HEK293 (cell line): ENCODE results near the gene TMC5.
A peak's percentile ranks its signal among the peaks of the same experiment; 100 is the strongest.

Experiments used
- KLF7 ChIP-seq: fragments of 450-650 bp; formaldehyde crosslinking; IDR thresholded peaks from 2 replicates; pipeline ENCODE4 v1.5.1; 2016; ENCODE audit warnings: missing biosample characterization, missing genetic modification characterization, borderline replicate concordance
- MYNN ChIP-seq: fragments of 450-650 bp; formaldehyde crosslinking; IDR thresholded peaks from 2 replicates; pipeline ENCODE4 v1.5.1; 2016; ENCODE audit warnings: missing biosample characterization, missing genetic modification characterization, borderline replicate concordance
- RBAK ChIP-seq: fragments of 450-650 bp; formaldehyde crosslinking; IDR thresholded peaks from 2 replicates; pipeline ENCODE4 v1.5.1; 2016; ENCODE audit warnings: missing biosample characterization, missing genetic modification characterization
- REPIN1 ChIP-seq: fragments of 450-650 bp; formaldehyde crosslinking; IDR thresholded peaks from 2 replicates; pipeline ENCODE4 v1.5.1; 2017; ENCODE audit warnings: missing biosample characterization, missing genetic modification characterization, low read depth
- YY2 ChIP-seq: fragments of 450-650 bp; formaldehyde crosslinking; IDR thresholded peaks from 2 replicates; pipeline ENCODE4 v1.5.1; 2016; ENCODE audit warnings: missing biosample characterization, missing genetic modification characterization
- ZBTB17 ChIP-seq: fragments of 450-650 bp; formaldehyde crosslinking; IDR thresholded peaks from 2 replicates; pipeline ENCODE4 v1.5.1; 2016; ENCODE audit warnings: missing biosample characterization, missing genetic modification characterization
- ZBTB48 ChIP-seq: fragments of 450-650 bp; formaldehyde crosslinking; IDR thresholded peaks from 2 replicates; pipeline ENCODE4 v1.5.1; 2016; ENCODE audit warnings: missing biosample characterization, missing genetic modification characterization
- ZFP37 ChIP-seq: fragments of 450-650 bp; formaldehyde crosslinking; IDR thresholded peaks from 2 replicates; pipeline ENCODE4 v1.5.1; 2016; ENCODE audit warnings: missing biosample characterization, missing genetic modification characterization
- ZNF10 ChIP-seq: fragments of 450-650 bp; formaldehyde crosslinking; IDR thresholded peaks from 2 replicates; pipeline ENCODE4 v1.5.1; 2017; ENCODE audit warnings: missing biosample characterization, missing genetic modification characterization
- ZNF112 ChIP-seq: fragments of 450-650 bp; formaldehyde crosslinking; IDR thresholded peaks from 2 replicates; pipeline ENCODE4 v1.5.0; 2017; ENCODE audit warnings: missing biosample characterization, missing genetic modification characterization
- ZNF140 ChIP-seq: fragments of 450-650 bp; formaldehyde crosslinking; IDR thresholded peaks from 2 replicates; pipeline ENCODE4 v1.5.1; 2016; ENCODE audit warnings: missing biosample characterization, missing genetic modification characterization
- ZNF155 ChIP-seq: fragments of 450-650 bp; formaldehyde crosslinking; IDR thresholded peaks from 2 replicates; pipeline ENCODE4 v1.5.1; 2016; ENCODE audit warnings: missing biosample characterization, missing genetic modification characterization
- ZNF248 ChIP-seq: fragments of 450-650 bp; formaldehyde crosslinking; IDR thresholded peaks from 2 replicates; pipeline ENCODE4 v1.5.1; 2017; ENCODE audit warnings: missing biosample characterization, missing genetic modification characterization
- ZNF302 ChIP-seq: fragments of 450-650 bp; formaldehyde crosslinking; IDR thresholded peaks from 2 replicates; pipeline ENCODE4 v1.5.1; 2016; ENCODE audit warnings: missing biosample characterization, missing genetic modification characterization, low read depth
- ZNF391 ChIP-seq: fragments of 450-650 bp; formaldehyde crosslinking; IDR thresholded peaks from 2 replicates; pipeline ENCODE4 v1.5.1; 2016; ENCODE audit warnings: low read depth, missing biosample characterization, missing genetic modification characterization, borderline replicate concordance
- ZNF394 ChIP-seq: fragments of 450-650 bp; formaldehyde crosslinking; IDR thresholded peaks from 2 replicates; pipeline ENCODE4 v1.5.1; 2016; ENCODE audit warnings: missing biosample characterization, missing genetic modification characterization, mild to moderate bottlenecking, moderate library complexity, borderline replicate concordance
- ZNF426 ChIP-seq: fragments of 450-650 bp; formaldehyde crosslinking; IDR thresholded peaks from 2 replicates; pipeline ENCODE4 v1.5.1; 2017; ENCODE audit warnings: missing biosample characterization, missing genetic modification characterization, mild to moderate bottlenecking, inconsistent platforms, moderate library complexity
- ZNF433 ChIP-seq: fragments of 450-650 bp; formaldehyde crosslinking; IDR thresholded peaks from 2 replicates; pipeline ENCODE4 v1.5.1; 2016; ENCODE audit warnings: missing biosample characterization, missing genetic modification characterization, low read depth
- ZNF518A ChIP-seq: fragments of 450-650 bp; formaldehyde crosslinking; conservative IDR thresholded peaks from 2 replicates; pipeline ENCODE4 v1.5.1; 2016; ENCODE audit warnings: low read depth, missing biosample characterization, missing genetic modification characterization
- ZNF521 ChIP-seq: fragments of 450-650 bp; formaldehyde crosslinking; IDR thresholded peaks from 2 replicates; pipeline ENCODE4 v1.5.1; 2017; ENCODE audit warnings: missing biosample characterization, mild to moderate bottlenecking, missing genetic modification characterization
- ZNF544 ChIP-seq: fragments of 450-650 bp; formaldehyde crosslinking; IDR thresholded peaks from 2 replicates; pipeline ENCODE4 v1.5.0; 2017; ENCODE audit warnings: missing biosample characterization, missing genetic modification characterization
- ZNF560 ChIP-seq: fragments of 450-650 bp; formaldehyde crosslinking; IDR thresholded peaks from 2 replicates; pipeline ENCODE4 v1.5.1; 2017; ENCODE audit warnings: missing biosample characterization, missing genetic modification characterization, borderline replicate concordance
- ZNF571 ChIP-seq: fragments of 450-650 bp; formaldehyde crosslinking; IDR thresholded peaks from 2 replicates; pipeline ENCODE4 v1.5.0; 2017; ENCODE audit warnings: missing biosample characterization, missing genetic modification characterization
- ZNF623 ChIP-seq: fragments of 450-650 bp; formaldehyde crosslinking; IDR thresholded peaks from 2 replicates; pipeline ENCODE4 v1.5.1; 2016; ENCODE audit warnings: missing biosample characterization, missing genetic modification characterization
- ZNF704 ChIP-seq: fragments of 450-650 bp; formaldehyde crosslinking; IDR thresholded peaks from 2 replicates; pipeline ENCODE4 v1.5.1; 2016; ENCODE audit warnings: missing biosample characterization, missing genetic modification characterization
- ZNF776 ChIP-seq: fragments of 450-650 bp; formaldehyde crosslinking; IDR thresholded peaks from 2 replicates; pipeline ENCODE4 v1.5.0; 2017; ENCODE audit warnings: missing biosample characterization, missing genetic modification characterization, borderline replicate concordance
- ZNF777 ChIP-seq: fragments of 450-650 bp; formaldehyde crosslinking; IDR thresholded peaks from 2 replicates; pipeline ENCODE4 v1.5.1; 2017; ENCODE audit warnings: missing biosample characterization, missing genetic modification characterization, borderline replicate concordance
- ZNF791 ChIP-seq: fragments of 450-650 bp; formaldehyde crosslinking; IDR thresholded peaks from 2 replicates; pipeline ENCODE4 v1.5.1; 2016; ENCODE audit warnings: missing biosample characterization, missing genetic modification characterization
- TF ChIP-seq, protein P1 (sequence below): fragments of 450-650 bp; formaldehyde crosslinking; IDR thresholded peaks from 2 replicates; pipeline ENCODE4 v1.5.1; 2017; ENCODE audit warnings: missing biosample characterization, missing genetic modification characterization
- TF ChIP-seq, protein P2 (sequence below): fragments of 450-650 bp; formaldehyde crosslinking; IDR thresholded peaks from 2 replicates; pipeline ENCODE4 v1.5.1; 2016; ENCODE audit warnings: missing biosample characterization, missing genetic modification characterization

TMC5 gene

DNA sequence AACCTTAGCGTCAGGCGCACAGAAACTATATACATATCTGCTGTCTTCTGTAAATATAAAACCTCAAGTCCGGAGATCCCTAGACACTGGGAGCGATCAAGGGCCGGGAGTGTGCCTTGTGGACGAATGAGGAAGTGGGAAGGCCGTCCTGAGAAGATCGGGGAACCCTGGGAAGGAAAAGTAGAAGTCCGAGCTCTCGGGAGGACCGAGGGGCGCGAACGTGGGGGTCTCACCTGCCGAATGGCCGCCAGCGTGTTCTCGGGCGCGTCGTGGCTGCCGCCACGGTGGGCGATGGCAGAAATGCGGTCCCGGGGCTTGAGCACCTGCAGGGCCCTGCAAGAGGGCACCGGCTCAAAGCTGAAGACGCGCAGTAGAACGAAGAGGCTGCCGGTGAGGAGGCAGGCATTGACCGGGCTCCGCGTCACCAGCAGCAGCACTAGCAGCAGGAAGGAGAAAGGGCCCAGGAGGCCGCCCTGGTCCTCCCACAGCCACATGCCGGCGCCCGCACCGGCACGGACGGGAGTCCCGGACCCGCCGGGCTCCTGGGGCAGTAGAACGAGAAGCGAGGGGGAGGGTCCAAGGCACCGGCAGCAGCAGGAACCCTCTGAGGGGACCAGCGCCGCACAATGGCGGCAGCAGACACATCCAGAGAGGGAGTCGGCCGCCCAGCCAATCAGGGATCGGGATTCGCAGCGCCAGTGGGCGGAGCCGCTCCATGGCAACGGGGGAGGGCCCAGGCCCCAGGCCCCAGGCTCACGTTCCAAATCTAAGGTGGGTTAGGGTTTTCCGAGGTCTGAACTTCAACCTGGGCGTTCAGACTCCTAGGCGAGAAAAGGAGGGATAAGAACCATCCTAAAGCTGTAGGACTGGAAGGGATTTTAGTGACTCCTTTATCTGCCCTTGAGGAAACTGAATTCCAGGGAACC is 104.1 kb downstream of the TMC5 start, which contains the start of gene GDE1 (continued):
- TF ChIP-seq ZNF518A (tag by site-specific recombination) (no peak), ZBTB48 (tag by site-specific recombination) (peak; percentile 84), ZNF544 (tag by site-specific recombination) (no peak), ZNF560 (no peak), ZNF571 (tag by site-specific recombination) (no peak), ZNF521 (tag by site-specific recombination) (no peak), ZNF777 (tag by site-specific recombination) (no peak), ZNF426 (no peak), ZNF302 (no peak), REPIN1 (tag by site-specific recombination) (peak; percentile 83; the same call in 1 of the 2 replicates), ZNF391 (tag by site-specific recombination) (no peak), ZNF394 (tag by site-specific recombination) (peak; percentile 20; the same call in 1 of the 2 replicates), ZFP37 (no peak; the same call in 1 of the 2 replicates), ZNF112 (tag by site-specific recombination) (no peak), ZNF140 (tag by site-specific recombination) (no peak), ZNF155 (tag by site-specific recombination) (no peak), KLF7 (tag by site-specific recombination) (no peak), ZNF248 (tag by site-specific recombination) (no peak), ZNF623 (tag by site-specific recombination) (no peak), ZNF776 (tag by site-specific recombination) (no peak), ZNF791 (tag by site-specific recombination) (no peak), YY2 (peak; percentile 88), RBAK (no peak), ZNF10 (tag by site-specific recombination) (0 out of 2 replicates have a peak, but pooled peaks have one; percentile 20), ZBTB17 (peak; percentile 94), ZNF704 (tag by site-specific recombination) (no peak), MYNN (no peak), ZNF433 (no peak)
- TF ChIP-seq, protein P1, sequence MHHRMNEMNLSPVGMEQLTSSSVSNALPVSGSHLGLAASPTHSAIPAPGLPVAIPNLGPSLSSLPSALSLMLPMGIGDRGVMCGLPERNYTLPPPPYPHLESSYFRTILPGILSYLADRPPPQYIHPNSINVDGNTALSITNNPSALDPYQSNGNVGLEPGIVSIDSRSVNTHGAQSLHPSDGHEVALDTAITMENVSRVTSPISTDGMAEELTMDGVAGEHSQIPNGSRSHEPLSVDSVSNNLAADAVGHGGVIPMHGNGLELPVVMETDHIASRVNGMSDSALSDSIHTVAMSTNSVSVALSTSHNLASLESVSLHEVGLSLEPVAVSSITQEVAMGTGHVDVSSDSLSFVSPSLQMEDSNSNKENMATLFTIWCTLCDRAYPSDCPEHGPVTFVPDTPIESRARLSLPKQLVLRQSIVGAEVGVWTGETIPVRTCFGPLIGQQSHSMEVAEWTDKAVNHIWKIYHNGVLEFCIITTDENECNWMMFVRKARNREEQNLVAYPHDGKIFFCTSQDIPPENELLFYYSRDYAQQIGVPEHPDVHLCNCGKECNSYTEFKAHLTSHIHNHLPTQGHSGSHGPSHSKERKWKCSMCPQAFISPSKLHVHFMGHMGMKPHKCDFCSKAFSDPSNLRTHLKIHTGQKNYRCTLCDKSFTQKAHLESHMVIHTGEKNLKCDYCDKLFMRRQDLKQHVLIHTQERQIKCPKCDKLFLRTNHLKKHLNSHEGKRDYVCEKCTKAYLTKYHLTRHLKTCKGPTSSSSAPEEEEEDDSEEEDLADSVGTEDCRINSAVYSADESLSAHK, result no peak
- TF ChIP-seq, protein P2, sequence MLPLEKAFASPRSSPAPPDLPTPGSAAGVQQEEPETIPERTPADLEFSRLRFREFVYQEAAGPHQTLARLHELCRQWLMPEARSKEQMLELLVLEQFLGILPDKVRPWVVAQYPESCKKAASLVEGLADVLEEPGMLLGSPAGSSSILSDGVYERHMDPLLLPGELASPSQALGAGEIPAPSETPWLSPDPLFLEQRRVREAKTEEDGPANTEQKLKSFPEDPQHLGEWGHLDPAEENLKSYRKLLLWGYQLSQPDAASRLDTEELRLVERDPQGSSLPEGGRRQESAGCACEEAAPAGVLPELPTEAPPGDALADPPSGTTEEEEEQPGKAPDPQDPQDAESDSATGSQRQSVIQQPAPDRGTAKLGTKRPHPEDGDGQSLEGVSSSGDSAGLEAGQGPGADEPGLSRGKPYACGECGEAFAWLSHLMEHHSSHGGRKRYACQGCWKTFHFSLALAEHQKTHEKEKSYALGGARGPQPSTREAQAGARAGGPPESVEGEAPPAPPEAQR (tag by site-specific recombination), result no peak
